ENCODE results near the gene TSPAN31. TPM values are rescaled to one million over a fixed set of nuclear protein-coding genes. Genes with fewer than 3 reads are reported as not detected.

The TSPAN31 gene
- total RNA-seq, 4 donors from 2014 or later: 38.2 to 103 (median 51.0) TPM

DNA sequence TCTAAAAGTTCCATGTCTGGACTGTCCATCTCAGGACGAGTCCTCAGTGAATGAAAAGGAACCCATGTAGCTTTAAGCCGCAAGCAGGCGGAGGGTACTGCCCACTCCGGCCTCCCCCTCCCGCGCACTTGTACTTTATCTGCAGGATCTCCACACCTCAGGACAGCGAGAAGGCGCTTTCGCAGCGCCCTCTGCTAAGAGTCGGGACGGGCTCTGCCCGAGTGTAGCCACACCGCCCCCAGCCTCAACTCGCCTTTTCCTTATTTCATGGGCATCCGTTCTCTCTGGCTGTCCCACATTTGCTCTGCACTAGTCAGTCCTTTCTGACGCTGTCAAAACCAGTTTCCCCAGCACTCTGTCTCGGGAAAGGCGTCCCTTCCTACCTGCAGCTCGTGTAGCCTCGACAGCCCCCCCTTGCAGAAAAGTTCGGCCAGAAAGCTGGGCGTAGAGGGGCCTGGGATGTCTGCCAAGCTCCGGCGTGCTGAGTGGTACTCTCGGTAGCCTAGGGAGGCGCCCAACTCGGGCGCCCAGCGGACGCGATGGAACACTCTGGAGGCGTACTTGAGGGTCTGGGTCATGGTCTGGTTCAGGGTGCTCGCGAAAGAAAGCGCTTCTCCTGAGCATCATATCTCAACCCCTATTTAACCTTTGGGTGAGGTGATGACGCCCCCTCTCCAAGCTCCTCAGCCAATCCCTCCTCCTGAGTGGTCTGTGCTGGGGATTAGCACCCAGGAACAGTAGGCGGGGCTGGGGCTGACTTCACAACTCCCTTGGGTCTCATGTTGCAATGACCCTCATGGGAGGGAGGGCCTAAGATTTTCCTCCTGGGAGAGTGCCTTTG is 21.8 kb downstream of the TSPAN31 start, which contains the start of gene CYP27B1:
Gene CYP27B1, minus strand, starts transcription at position 615 of the 841 bp plus-strand sequence. Its CDS starts 37 bp downstream, at position 578.
- no peak within 1 kb of the TSS for H3K27ac ChIP-seq
- DNase-seq: no peak
- peaks cover 24 to 26% of the 10 kb centered on the region in 2 donors for H3K27me3 ChIP-seq
- TF ChIP-seq, protein P1, sequence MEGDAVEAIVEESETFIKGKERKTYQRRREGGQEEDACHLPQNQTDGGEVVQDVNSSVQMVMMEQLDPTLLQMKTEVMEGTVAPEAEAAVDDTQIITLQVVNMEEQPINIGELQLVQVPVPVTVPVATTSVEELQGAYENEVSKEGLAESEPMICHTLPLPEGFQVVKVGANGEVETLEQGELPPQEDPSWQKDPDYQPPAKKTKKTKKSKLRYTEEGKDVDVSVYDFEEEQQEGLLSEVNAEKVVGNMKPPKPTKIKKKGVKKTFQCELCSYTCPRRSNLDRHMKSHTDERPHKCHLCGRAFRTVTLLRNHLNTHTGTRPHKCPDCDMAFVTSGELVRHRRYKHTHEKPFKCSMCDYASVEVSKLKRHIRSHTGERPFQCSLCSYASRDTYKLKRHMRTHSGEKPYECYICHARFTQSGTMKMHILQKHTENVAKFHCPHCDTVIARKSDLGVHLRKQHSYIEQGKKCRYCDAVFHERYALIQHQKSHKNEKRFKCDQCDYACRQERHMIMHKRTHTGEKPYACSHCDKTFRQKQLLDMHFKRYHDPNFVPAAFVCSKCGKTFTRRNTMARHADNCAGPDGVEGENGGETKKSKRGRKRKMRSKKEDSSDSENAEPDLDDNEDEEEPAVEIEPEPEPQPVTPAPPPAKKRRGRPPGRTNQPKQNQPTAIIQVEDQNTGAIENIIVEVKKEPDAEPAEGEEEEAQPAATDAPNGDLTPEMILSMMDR (IDR thresholded peaks at IDR 0.05): no peak
- TF ChIP-seq POLR2A (IDR thresholded peaks at IDR 0.05): no peak
- no peaks in the 10 kb centered on the region for H3K9me3 ChIP-seq
- H3K4me1 ChIP-seq: peaks cover 0 to 16% of the 10 kb centered on the region in 2 donors
- H3K4me3 ChIP-seq: peak within 1 kb of the TSS; percentile 3 to 5
- H3K36me3 ChIP-seq: no peaks in the 10 kb centered on the region
- intact Hi-C loops (cut with DNase I; ENCODE audit: low total_unique reads): no loop called here

DNA sequence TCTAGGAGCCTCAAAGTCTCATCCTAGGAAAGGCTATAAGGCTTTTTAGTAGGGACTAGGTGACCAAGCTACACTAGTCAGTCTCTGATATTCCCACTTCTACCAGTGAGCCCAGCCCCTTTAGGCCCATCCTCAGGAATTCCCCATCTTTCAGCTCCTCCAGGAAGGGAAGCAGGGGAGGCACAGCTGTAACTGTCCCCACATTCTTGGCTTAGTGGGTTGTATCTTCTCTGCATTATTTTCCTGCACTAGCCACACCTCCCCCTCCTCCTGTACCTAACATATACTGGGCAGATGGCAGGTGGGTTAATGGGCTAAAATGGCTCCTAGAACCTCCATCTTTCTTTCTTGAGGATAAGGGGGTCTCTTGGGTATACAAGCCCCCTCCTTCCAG is 22.5 kb downstream of the TSPAN31 start:
- H3K27ac ChIP-seq: no peak overlapping the region
- H3K36me3 ChIP-seq: no peaks in the 10 kb centered on the region
- DNase-seq: no peak
- no peaks in the 10 kb centered on the region for H3K9me3 ChIP-seq
- peaks cover 23 to 24% of the 10 kb centered on the region in 2 donors for H3K27me3 ChIP-seq
- peaks cover 0 to 16% of the 10 kb centered on the region in 2 donors for H3K4me1 ChIP-seq
- TF ChIP-seq, protein P1 (IDR thresholded peaks at IDR 0.05): no peak
- TF ChIP-seq POLR2A (IDR thresholded peaks at IDR 0.05): no peak
- intact Hi-C loops (cut with DNase I; ENCODE audit: low total_unique reads): no loop called here
- no peak overlapping the region for H3K4me3 ChIP-seq

DNA sequence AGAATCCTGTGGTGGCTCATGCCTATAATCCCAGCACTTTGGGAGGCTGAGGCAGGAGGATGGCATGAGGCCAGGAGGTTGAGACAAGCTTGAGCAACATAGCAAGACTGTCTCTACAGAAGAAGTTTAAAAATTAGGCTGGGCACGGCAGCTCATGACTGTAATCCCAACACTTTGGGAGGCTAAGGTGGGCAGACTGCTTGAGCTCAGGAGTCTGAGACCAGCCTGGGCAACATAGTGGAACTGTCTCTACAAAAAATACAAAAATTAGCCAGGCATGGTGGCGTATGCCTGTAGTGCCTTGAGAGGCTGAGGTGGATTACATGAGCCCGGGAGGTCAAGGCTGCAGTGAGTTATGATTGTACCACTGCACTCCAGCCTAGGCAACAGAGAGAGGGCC is 23.0 kb downstream of the TSPAN31 start:
- TF ChIP-seq POLR2A (IDR thresholded peaks at IDR 0.05): no peak
- TF ChIP-seq, protein P1 (IDR thresholded peaks at IDR 0.05): no peak
- Histone ChIP-seq H3K4me1 (peaks cover 0 to 16% of the 10 kb centered on the region in 2 donors), H3K27me3 (peaks cover 19 to 22% of the 10 kb centered on the region in 2 donors), H3K4me3 (no peak overlapping the region), H3K27ac (no peak overlapping the region), H3K9me3 (no peaks in the 10 kb centered on the region), H3K36me3 (no peaks in the 10 kb centered on the region)
- intact Hi-C loops (cut with DNase I; ENCODE audit: low total_unique reads): no loop called here
- DNase-seq: no peak

DNA sequence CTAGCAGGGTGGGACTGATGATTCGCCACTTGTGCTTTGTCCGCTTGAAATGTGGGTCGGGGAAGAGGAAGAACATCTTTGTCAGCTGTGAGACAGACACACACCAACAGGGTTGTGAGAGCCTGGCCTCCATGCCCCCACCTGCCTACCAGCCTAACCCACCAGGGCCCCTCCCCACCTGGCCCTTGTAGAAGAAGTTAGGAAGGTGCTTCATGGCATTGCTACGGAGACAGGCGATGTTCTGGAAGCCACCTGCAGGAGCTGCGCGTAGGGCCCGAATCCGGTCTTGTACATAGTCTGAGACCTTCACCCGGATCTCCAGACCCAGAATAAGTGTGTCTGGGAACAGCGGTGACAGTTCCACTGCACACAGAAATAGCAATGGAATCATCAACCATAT is 24.8 kb downstream of the TSPAN31 start:
- intact Hi-C loops (cut with DNase I; ENCODE audit: low total_unique reads): no loop called here
- H3K4me3 ChIP-seq: no peak overlapping the region
- TF ChIP-seq, protein P1 (IDR thresholded peaks at IDR 0.05): no peak
- no peak for TF ChIP-seq POLR2A (IDR thresholded peaks at IDR 0.05)
- H3K36me3 ChIP-seq: no peaks in the 10 kb centered on the region
- no peak for DNase-seq
- no peak overlapping the region for H3K27ac ChIP-seq
- peaks cover 0 to 21% of the 10 kb centered on the region in 2 donors for H3K4me1 ChIP-seq
- no peaks in the 10 kb centered on the region for H3K9me3 ChIP-seq
- H3K27me3 ChIP-seq: peaks cover 2 to 7% of the 10 kb centered on the region in 2 donors

DNA sequence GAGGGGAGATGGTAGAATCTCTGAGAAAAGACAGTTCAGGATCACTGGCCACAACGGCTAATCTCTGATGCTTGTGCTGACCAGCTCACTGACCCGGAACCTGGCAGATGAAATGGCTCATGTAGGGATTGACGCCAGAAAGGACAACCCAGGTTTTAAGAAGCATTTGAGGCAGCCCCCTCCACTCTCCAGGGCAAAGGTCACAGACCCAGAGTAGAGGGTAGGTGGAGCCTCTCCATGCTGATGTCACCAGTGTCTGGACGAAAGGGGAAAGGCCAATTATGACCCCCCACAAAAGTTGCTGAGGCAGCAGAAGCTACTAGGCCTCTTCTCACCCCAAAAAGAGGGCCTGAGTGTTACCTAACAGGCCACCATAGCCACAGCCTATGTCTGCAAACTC is 25.9 kb downstream of the TSPAN31 start:
- TF ChIP-seq, protein P1 (IDR thresholded peaks at IDR 0.05): no peak
- no peak for TF ChIP-seq POLR2A (IDR thresholded peaks at IDR 0.05)
- Histone ChIP-seq H3K4me3 (no peak overlapping the region), H3K36me3 (no peaks in the 10 kb centered on the region), H3K4me1 (peaks cover 0 to 10% of the 10 kb centered on the region in 2 donors), H3K27ac (no peak overlapping the region), H3K27me3 (no peaks in the 10 kb centered on the region), H3K9me3 (no peaks in the 10 kb centered on the region)
- no peak for DNase-seq
- intact Hi-C loops (cut with DNase I; ENCODE audit: low total_unique reads): no loop called here

Measured in uterus (tissue), 4 donors.